PC-3 (cell line): ENCODE data around the gene TAX1BP3.

Experiments used
- CTCF ChIP-seq: fragments of 300-600 bp; sonication (generic); conservative IDR thresholded peaks from 2 replicates; pipeline ENCODE4 v1.5.1; 2017; ENCODE audit warnings: antibody characterized with exemption, low read depth, mild to moderate bottlenecking, low read length
- EZH2 ChIP-seq: fragments of 300-600 bp; sonication (generic); IDR thresholded peaks from one replicate; pipeline ENCODE4 v1.6.1; 2017; ENCODE audit warnings: antibody characterized with exemption, mild to moderate bottlenecking, low read length; ENCODE audit not compliant: unreplicated experiment
- EZH2phosphoT487 ChIP-seq: fragments of 300-600 bp; sonication (generic); IDR thresholded peaks from 2 replicates; pipeline ENCODE4 v1.6.1; 2018; ENCODE audit warnings: mild to moderate bottlenecking, antibody characterized with exemption, low read length, borderline replicate concordance

GRCh38 chr17:3691617-3692067 lies 23.3 kb upstream of the TAX1BP3 start:
- TF ChIP-seq CTCF (no peak), EZH2 (no peak), EZH2phosphoT487 (no peak)
